Esophagus muscularis mucosa (tissue), 4 donors: ENCODE data around the gene MYH14. TPM values are rescaled to one million over a fixed set of nuclear protein-coding genes. Genes with fewer than 3 reads are reported as not detected.

Experiments
- DNase-seq: peaks from one replicate; pipeline ENCODE4 v3.0.0-alpha.2; 2017; ENCODE audit errors: extremely low spot score
- H3K27ac ChIP-seq, 4 donors: fragments of 200-600 bp; sonication (generic); replicated peaks in 1 of 4; 1 replicate in 3 of 4; 2 replicates in 1 of 4; pipeline ENCODE4 v1.5.1; 2016 to 2019; ENCODE audit warnings: mild to moderate bottlenecking in 1 of 4
- H3K27me3 ChIP-seq, 4 donors: fragments of 200-600 bp; sonication (generic); one replicate each; pipeline versions ENCODE4 v1.5.1 to v1.6.0; 2016 to 2019
- H3K36me3 ChIP-seq, 4 donors: fragments of 200-600 bp; sonication (generic); one replicate each; pipeline ENCODE4 v1.5.1; 2016 to 2019
- H3K4me1 ChIP-seq, 4 donors: fragments of 200-600 bp; sonication (generic); one replicate each; pipeline ENCODE4 v1.5.1; 2016 to 2019
- H3K4me3 ChIP-seq, 4 donors: fragments of 200-600 bp; sonication (generic); 1 replicate in 2 of 4; 2 replicates in 2 of 4; pipeline ENCODE4 v1.5.1; 2016 to 2019; ENCODE audit warnings: mild to moderate bottlenecking in 4 of 4, moderate library complexity in 1 of 4
- H3K9me3 ChIP-seq, 4 donors: fragments of 200-600 bp; sonication (generic); 1 replicate in 3 of 4; 2 replicates in 1 of 4; pipeline ENCODE4 v1.5.1; 2016 to 2019
- EP300 ChIP-seq: sonication (generic); formaldehyde crosslinking; IDR thresholded peaks from one replicate; pipeline ENCODE4 v1.6.1; 2017; ENCODE audit warnings: antibody characterized with exemption
- POLR2A ChIP-seq: fragments of 450-650 bp; IDR thresholded peaks from one replicate; pipeline ENCODE4 v1.6.1; 2017; ENCODE audit warnings: antibody characterized with exemption, moderate library complexity, mild to moderate bottlenecking, low read depth
- POLR2AphosphoS5 ChIP-seq, 2 donors: sonication (generic); formaldehyde crosslinking; IDR thresholded peaks; one replicate each; pipeline ENCODE4 v1.6.1; 2017; ENCODE audit warnings: antibody characterized with exemption in 2 of 2
- WGBS: methylation state at CpG from one replicate; pipeline ENCODE4 v1.1.5; 2018; 5-methylcytosine and 5-hydroxymethylcytosine counted together
- intact Hi-C: fragments of 100-400 bp; cut with DNase I; formaldehyde crosslinking; loops from one replicate; pipeline ENCODE4 v1.15.1; 2023
- total RNA-seq, 4 donors: library from RNA; depleted of rRNA; stranded (reverse); fragments of >200 nt; gene quantifications; one replicate each; pipeline versions ENCODE4 v1.1.0 to v1.2.1, GENCODE V29; 2016
- TF ChIP-seq, protein P1 (sequence below), 3 experiments: fragments of 200-600 bp in 2 of 3; fragments of 450-650 bp in 1 of 3; sonication (generic) in 2 of 3; IDR thresholded peaks; one replicate each; pipeline ENCODE4 v1.5.1; 2017 to 2019; ENCODE audit warnings: antibody characterized with exemption in 3 of 3, mild to moderate bottlenecking in 2 of 3, moderate library complexity in 1 of 3

MYH14 gene
- total RNA-seq, 4 donors from 2014 or later, result 2.5 to 10.1 (median 5.3) TPM

- Histone ChIP-seq H3K36me3 (peaks cover 0 to 66% (median 28%) of the 10 kb centered on the region in 4 donors), H3K4me3 (no peak overlapping the region), H3K9me3 (peaks cover 0 to 35% (median 25%) of the 10 kb centered on the region in 4 donors), H3K27me3 (peaks cover 0 to 37% (median 0%) of the 10 kb centered on the region in 4 donors), H3K4me1 (no peaks in the 10 kb centered on the region), H3K27ac (no peak overlapping the region)
- no peak for TF ChIP-seq POLR2A
- TF ChIP-seq POLR2AphosphoS5 (IDR thresholded peaks at IDR 0.05), result no peak
- TF ChIP-seq, protein P1, sequence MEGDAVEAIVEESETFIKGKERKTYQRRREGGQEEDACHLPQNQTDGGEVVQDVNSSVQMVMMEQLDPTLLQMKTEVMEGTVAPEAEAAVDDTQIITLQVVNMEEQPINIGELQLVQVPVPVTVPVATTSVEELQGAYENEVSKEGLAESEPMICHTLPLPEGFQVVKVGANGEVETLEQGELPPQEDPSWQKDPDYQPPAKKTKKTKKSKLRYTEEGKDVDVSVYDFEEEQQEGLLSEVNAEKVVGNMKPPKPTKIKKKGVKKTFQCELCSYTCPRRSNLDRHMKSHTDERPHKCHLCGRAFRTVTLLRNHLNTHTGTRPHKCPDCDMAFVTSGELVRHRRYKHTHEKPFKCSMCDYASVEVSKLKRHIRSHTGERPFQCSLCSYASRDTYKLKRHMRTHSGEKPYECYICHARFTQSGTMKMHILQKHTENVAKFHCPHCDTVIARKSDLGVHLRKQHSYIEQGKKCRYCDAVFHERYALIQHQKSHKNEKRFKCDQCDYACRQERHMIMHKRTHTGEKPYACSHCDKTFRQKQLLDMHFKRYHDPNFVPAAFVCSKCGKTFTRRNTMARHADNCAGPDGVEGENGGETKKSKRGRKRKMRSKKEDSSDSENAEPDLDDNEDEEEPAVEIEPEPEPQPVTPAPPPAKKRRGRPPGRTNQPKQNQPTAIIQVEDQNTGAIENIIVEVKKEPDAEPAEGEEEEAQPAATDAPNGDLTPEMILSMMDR (IDR thresholded peaks at IDR 0.05), result no peak
- no peak for TF ChIP-seq EP300
- intact Hi-C loops, result no loop called here
- WGBS, result 55% methylated on average over 15 of the region's 15 CpGs
- DNase-seq, result no peak
Observed at GRCh38 chr19:50290775-50291174, 87.4 kb downstream of the MYH14 start.

DNA sequence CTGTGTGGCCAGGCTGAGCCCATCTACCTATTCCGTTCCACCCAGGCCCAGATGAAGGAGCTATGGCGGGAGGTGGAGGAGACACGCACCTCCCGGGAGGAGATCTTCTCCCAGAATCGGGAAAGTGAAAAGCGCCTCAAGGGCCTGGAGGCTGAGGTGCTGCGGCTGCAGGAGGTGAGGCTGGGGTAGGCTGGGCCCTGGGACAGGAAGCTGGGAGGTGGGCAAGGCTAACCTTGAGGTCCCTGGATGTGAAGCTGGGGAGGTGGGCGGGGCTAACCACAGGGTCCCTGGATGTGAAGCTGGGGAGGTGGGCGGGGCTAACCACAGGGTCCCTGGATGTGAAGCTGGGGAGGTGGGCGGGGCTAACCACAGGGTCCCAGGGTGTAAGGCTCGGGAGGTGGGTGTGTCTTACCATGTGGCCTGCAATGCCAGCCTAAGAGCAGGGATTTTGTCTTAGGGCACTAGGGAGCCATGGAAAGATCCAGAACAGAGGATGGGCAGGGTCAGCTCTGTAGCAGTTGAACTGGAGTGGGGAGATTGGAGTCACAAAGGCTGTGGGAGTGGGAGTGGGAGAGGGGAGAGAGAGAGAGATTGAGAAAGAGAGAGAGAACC, 88.9 kb downstream of the MYH14 start:
- no peaks in the 10 kb centered on the region for H3K4me1 ChIP-seq
- intact Hi-C loops, result no loop called here
- H3K36me3 ChIP-seq, result peaks cover 0 to 52% (median 19%) of the 10 kb centered on the region in 4 donors
- H3K9me3 ChIP-seq, result peaks cover 0 to 20% (median 16%) of the 10 kb centered on the region in 4 donors
- H3K27me3 ChIP-seq, result peaks cover 0 to 37% (median 0%) of the 10 kb centered on the region in 4 donors
- DNase-seq, result no peak
- TF ChIP-seq, protein P1 (IDR thresholded peaks at IDR 0.05), result no peak
- no peak overlapping the region for H3K27ac ChIP-seq
- WGBS, result 46% methylated on average over 8 of the region's 11 CpGs
- no peak overlapping the region for H3K4me3 ChIP-seq

GRCh38 chr19:50293263-50294004, 90.0 kb downstream of the MYH14 start:
- H3K36me3 ChIP-seq, result peaks cover 0 to 49% (median 15%) of the 10 kb centered on the region in 4 donors
- peaks cover 0 to 12% (median 10%) of the 10 kb centered on the region in 4 donors for H3K9me3 ChIP-seq
- peaks cover 0 to 41% (median 0%) of the 10 kb centered on the region in 4 donors for H3K27me3 ChIP-seq
- intact Hi-C loops, result no loop called here
- no peak overlapping the region for H3K4me3 ChIP-seq
- no peaks in the 10 kb centered on the region for H3K4me1 ChIP-seq
- 71% methylated on average over 10 of the region's 14 CpGs for WGBS
- TF ChIP-seq POLR2AphosphoS5 (IDR thresholded peaks at IDR 0.05), result no peak
- TF ChIP-seq, protein P1 (IDR thresholded peaks at IDR 0.05), result no peak
- no peak for TF ChIP-seq POLR2A
- TF ChIP-seq EP300, result no peak
- no peak for DNase-seq
- H3K27ac ChIP-seq, result no peak overlapping the region

DNA sequence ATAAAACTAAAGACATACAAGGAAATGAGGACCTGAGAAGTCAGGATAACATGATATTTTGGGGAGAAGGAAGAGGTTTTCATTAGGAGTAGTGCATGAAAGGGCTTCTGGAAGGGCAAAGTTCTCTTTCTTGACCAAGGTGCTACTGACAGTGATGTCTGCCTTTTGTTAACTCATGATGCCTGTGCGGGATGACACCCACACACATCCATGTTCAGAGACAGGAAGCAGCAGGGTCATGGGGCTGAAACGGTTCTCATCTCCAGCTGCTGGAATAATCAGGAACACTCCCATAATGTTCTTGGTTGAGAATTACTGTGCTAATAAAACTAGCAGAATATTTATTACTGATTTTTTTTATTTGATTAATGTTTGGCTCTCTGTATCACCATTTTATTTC, 96.6 kb downstream of the MYH14 start:
- Histone ChIP-seq H3K27ac (no peak overlapping the region), H3K27me3 (peaks cover 0 to 7% (median 0%) of the 10 kb centered on the region in 4 donors), H3K9me3 (peaks cover 0 to 12% (median 9%) of the 10 kb centered on the region in 4 donors), H3K4me1 (no peaks in the 10 kb centered on the region), H3K36me3 (peaks cover 0 to 44% (median 0%) of the 10 kb centered on the region in 4 donors), H3K4me3 (no peak overlapping the region)
- TF ChIP-seq, protein P1 (IDR thresholded peaks at IDR 0.05), result no peak
- TF ChIP-seq POLR2AphosphoS5 (IDR thresholded peaks at IDR 0.05) (no peak), EP300 (no peak), POLR2A (no peak)
- no peak for DNase-seq
- WGBS, result 30% methylated on average over 2 of the region's 2 CpGs
- intact Hi-C loops, result no loop called here
